ENCODE measurements around the gene SRSF11.
A peak's percentile ranks its signal among the peaks of the same experiment; 100 is the strongest.

DNA sequence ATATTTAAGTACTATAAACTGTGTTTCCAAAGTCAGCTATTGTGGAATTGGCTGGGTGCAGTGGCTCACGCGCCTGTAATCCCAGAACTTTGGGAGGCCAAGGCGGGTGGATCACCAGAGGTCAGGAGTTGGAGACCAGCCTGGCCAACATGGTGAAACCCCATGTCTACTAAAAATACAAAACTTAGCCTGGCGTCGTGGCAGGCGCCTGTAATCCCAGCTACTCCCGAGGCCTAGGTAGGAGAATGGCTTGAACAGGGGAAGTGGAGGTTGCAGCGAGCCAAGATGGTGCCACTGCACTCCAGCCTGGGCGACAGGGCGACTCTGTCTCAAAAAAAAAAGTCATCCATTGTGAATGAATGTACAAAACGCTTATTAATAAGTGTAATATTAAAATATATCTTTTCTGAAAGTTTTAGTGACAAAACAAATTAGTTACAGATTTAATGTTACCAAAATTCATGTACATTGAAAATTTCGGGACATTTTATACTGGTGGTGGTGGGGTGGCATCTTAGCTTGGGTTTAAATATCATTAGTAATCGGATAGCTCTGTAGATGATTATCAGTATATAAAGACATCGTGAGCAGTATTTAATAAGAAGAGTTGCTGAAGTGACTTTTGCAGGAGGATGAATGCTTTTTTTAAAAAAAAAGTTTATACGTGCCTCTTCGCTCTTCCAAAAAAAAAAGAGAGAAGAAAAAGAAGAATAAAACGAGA, 503 bp upstream of the SRSF11 start:
- TF ChIP-seq GATA3 (IDR thresholded peaks at IDR 0.05; ENCODE audit: low read depth, low read length), result peak; percentile 76
- TF ChIP-seq GATA2 (IDR thresholded peaks at IDR 0.05; ENCODE audit: low read depth, low read length), result no peak

Data from SH-SY5Y (cell line).